ENCODE results near the gene PLCB1.

PLCB1 gene

DNA sequence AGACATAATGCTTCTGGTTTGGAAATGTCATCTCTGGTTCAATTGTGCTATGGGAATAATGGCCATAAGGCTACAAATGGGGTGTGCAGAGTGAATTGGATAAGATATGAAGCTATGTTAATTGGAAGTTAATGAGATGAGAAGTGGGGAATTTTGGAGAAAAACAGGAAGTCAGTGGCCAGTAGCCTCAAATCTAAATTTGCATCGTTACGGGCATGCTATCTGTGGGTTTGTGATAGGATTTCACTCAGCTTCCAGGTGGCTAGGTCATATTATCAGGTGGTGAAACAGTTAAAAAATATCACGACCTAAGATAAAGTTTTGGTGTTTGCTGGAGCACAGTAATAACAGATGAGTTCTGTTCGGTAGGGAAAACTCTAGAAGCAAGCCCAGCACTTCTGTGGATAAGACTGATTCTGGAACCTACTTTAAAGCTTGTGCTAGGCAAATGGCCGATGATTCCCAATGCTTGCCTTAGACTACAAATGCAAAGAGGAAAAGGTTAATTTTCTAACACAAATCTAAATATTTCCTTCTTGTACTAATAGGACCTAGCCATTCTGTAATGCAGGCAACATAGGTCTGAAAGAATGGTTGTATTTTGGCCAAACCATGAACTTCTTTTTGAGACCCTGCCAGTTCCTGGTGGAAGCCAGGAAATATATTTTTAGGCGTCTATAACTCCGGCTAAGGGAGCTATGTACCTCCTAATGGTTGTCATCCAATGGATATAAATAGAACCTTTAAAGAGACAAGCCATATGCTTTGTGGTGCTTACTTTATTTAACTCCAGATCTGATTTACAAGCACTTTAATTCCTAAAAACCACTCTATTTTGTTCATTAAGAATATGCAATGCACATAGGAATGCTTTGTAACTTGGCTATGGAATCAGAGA lies 111.0 kb downstream of the PLCB1 start:
- DNase-seq (ENCODE audit: insufficient read length) (no peak), FAIRE-seq (no peak)
- TF ChIP-seq TAF1 (IDR thresholded peaks at IDR 0.05; ENCODE audit: borderline replicate concordance, low read depth, low read length) = no peak
- no peak for TF ChIP-seq POLR2A (IDR thresholded peaks at IDR 0.05; ENCODE audit: low read depth, low read length)
- no peak for TF ChIP-seq POLR2AphosphoS5 (IDR thresholded peaks at IDR 0.05; ENCODE audit: low read depth, low read length)

DNA sequence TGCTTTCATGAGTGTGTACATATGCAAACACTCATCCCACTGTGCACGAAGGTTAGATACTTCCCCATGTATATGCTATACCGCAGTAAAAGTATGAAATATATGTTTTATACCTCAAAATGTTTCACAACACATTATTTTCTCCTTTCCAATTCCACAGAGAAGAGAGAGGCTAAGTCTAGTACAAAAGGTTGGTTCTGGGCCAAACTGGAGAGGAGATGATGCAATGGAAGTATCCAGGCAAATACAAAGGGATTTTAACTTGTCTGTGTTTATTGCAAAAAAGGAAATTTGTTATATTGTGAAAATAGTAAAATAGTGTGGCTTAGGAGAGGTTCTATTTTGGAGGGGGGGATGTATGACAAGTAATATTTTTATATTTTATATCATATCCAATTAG lies 112.6 kb downstream of the PLCB1 start:
- no peak for TF ChIP-seq TAF1 (IDR thresholded peaks at IDR 0.05; ENCODE audit: borderline replicate concordance, low read depth, low read length)
- no peak for DNase-seq (ENCODE audit: insufficient read length)
- FAIRE-seq = no peak

- TF ChIP-seq POLR2AphosphoS5 (IDR thresholded peaks at IDR 0.05; ENCODE audit: low read depth, low read length) = no peak
- no peak for TF ChIP-seq TAF1 (IDR thresholded peaks at IDR 0.05; ENCODE audit: borderline replicate concordance, low read depth, low read length)
- no peak for TF ChIP-seq POLR2A (IDR thresholded peaks at IDR 0.05; ENCODE audit: low read depth, low read length)
- FAIRE-seq = no peak
- DNase-seq (ENCODE audit: insufficient read length) = no peak
These were observed 114.1 kb downstream of the PLCB1 start for GRCh38 chr20:8246153-8246552.

GRCh38 chr20:8246716-8247115 lies 114.7 kb downstream of the PLCB1 start:
- FAIRE-seq (no peak), DNase-seq (ENCODE audit: insufficient read length) (no peak)
- no peak for TF ChIP-seq POLR2AphosphoS5 (IDR thresholded peaks at IDR 0.05; ENCODE audit: low read depth, low read length)
- TF ChIP-seq TAF1 (IDR thresholded peaks at IDR 0.05; ENCODE audit: borderline replicate concordance, low read depth, low read length) = no peak
- TF ChIP-seq POLR2A (IDR thresholded peaks at IDR 0.05; ENCODE audit: low read depth, low read length) = no peak

GRCh38 chr20:8248051-8248450 lies 116.0 kb downstream of the PLCB1 start:
- no peak for DNase-seq (ENCODE audit: insufficient read length)
- FAIRE-seq = no peak
- TF ChIP-seq POLR2AphosphoS5 (IDR thresholded peaks at IDR 0.05; ENCODE audit: low read depth, low read length) (no peak), POLR2A (IDR thresholded peaks at IDR 0.05; ENCODE audit: low read depth, low read length) (no peak), TAF1 (IDR thresholded peaks at IDR 0.05; ENCODE audit: borderline replicate concordance, low read depth, low read length) (no peak)

DNA sequence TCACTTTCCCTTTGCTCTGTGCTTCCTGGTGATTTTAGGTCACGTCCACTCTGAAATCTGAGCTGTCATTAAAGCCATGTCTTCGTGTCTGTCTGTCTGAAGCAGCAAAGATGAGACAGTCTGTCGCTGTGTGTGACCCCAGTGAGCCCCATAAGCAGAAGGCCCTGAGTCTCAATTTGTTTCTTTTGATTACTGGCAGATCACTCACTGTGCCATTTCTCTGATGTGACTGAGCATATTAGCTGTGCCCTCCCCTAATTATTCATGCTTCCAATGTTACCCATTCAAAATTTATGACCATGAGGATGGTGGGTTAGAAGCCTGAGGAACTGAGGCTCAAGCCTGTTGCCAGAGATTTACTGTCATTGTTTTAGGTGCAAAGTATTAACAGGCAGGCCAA lies 117.6 kb downstream of the PLCB1 start:
- TF ChIP-seq POLR2A (IDR thresholded peaks at IDR 0.05; ENCODE audit: low read depth, low read length) = no peak
- no peak for TF ChIP-seq TAF1 (IDR thresholded peaks at IDR 0.05; ENCODE audit: borderline replicate concordance, low read depth, low read length)
- TF ChIP-seq POLR2AphosphoS5 (IDR thresholded peaks at IDR 0.05; ENCODE audit: low read depth, low read length) = no peak
- FAIRE-seq (no peak), DNase-seq (ENCODE audit: insufficient read length) (no peak)

DNA sequence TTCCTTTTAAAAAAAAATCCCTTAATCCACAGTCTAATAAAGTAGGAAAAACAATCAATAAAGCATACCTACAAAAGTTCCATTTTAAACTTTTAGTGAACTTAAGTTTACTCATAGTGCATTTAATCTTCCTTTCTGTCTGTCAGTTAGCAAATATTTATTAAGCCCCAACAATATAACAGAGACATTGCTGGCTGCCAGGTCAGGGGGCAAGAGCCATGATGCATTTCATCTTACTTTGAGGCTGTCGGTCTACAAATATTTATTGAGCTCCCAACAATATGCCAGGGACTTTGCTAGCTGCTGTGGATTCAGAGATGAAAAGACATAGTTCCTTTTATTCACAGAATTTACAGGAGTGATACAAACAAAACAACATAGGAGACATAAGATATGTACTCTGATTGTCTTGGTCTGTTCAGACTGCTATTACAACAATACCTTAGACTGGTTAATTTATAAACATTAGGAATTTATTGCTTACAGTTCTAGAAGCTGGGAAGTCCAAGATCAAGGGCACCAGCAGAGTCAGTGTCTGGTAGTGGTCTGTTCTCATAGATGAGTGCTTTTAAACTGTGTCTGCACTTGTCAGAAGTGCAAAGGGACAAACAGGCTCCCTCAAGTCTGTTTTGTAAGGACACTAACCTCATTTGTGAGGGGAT lies 118.6 kb downstream of the PLCB1 start:
- DNase-seq (ENCODE audit: insufficient read length) (no peak), FAIRE-seq (no peak)
- no peak for TF ChIP-seq POLR2A (IDR thresholded peaks at IDR 0.05; ENCODE audit: low read depth, low read length)

- TF ChIP-seq POLR2A (IDR thresholded peaks at IDR 0.05; ENCODE audit: low read depth, low read length) = no peak
- no peak for TF ChIP-seq POLR2AphosphoS5 (IDR thresholded peaks at IDR 0.05; ENCODE audit: low read depth, low read length)
- TF ChIP-seq TAF1 (IDR thresholded peaks at IDR 0.05; ENCODE audit: borderline replicate concordance, low read depth, low read length) = no peak
- FAIRE-seq (no peak), DNase-seq (ENCODE audit: insufficient read length) (no peak)
These were observed 119.1 kb downstream of the PLCB1 start for GRCh38 chr20:8251201-8251575.

DNA sequence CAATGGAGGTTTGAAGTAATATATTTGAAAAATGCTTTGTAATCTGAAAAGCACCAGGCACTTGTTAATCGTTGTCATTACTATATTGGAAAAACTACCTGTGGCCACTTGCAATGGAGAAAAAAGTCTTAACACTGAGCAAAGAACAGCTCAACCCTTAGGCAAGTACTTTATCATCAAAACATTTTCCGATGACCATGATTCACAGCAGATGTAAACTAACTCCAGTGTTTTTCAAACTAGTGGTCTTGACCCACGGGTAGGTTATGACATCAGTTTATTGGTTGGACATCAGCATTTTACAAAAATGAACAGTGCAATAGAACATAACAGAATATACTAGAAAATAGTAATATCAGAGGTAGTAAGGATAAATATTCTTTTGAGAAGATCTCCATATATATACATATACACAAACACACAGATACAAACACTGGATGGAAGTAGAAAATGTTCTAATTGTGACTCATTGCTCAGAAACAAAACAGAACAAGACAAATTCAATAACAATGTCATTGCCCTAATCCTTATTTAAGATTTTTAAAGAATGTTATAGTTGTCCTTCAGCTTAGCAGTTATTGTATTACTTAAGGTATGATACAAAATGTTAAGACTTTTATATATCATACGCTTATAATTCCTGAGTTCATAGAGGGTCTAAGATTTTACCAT lies 123.0 kb downstream of the PLCB1 start:
- TF ChIP-seq TAF1 (IDR thresholded peaks at IDR 0.05; ENCODE audit: borderline replicate concordance, low read depth, low read length) (no peak), POLR2A (IDR thresholded peaks at IDR 0.05; ENCODE audit: low read depth, low read length) (no peak), POLR2AphosphoS5 (IDR thresholded peaks at IDR 0.05; ENCODE audit: low read depth, low read length) (no peak)
- no peak for DNase-seq (ENCODE audit: insufficient read length)
- no peak for FAIRE-seq

DNA sequence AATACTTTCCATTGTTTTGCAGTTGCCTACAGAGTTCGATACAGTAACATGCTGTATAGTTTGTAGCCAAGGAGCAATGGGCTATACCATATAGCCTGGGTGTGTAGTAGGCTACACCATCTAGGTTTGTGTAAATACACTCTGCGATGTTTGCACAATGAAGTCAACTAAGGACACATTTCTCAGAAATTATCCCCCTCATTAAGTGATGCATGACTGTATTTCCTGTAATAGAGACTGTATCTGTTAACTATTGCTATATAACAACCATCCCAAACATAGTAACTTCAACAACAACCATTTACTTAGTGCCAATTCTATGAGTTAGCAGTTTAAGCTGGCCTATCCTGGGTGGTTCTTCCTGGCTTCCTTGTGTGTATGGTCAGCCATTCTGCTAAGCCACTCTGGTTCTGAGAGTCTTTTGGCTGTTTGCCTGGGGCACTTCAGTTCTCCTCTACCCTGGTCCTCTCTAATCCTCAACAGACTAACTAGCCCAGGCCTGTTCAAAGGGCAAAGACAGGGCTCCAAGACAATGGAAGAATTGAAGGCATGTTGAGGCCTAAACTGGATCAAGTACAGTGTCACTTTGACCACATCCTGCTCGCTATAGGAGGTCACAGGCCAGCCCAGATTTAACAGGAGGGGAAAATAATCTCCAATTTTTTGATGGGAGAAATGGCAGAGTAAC lies 124.0 kb downstream of the PLCB1 start:
- FAIRE-seq = no peak
- no peak for TF ChIP-seq TAF1 (IDR thresholded peaks at IDR 0.05; ENCODE audit: borderline replicate concordance, low read depth, low read length)
- no peak for TF ChIP-seq POLR2A (IDR thresholded peaks at IDR 0.05; ENCODE audit: low read depth, low read length)
- no peak for TF ChIP-seq POLR2AphosphoS5 (IDR thresholded peaks at IDR 0.05; ENCODE audit: low read depth, low read length)
- DNase-seq (ENCODE audit: insufficient read length) = no peak

GRCh38 chr20:8260837-8261251 lies 128.8 kb downstream of the PLCB1 start:
- FAIRE-seq = no peak
- DNase-seq (ENCODE audit: insufficient read length) = no peak
- TF ChIP-seq TAF1 (IDR thresholded peaks at IDR 0.05; ENCODE audit: borderline replicate concordance, low read depth, low read length) (no peak), POLR2AphosphoS5 (IDR thresholded peaks at IDR 0.05; ENCODE audit: low read depth, low read length) (no peak), POLR2A (IDR thresholded peaks at IDR 0.05; ENCODE audit: low read depth, low read length) (no peak)
